ENCODE measurements around the gene NRTN. TPM values are rescaled to one million over a fixed set of nuclear protein-coding genes. Genes with fewer than 3 reads are reported as not detected.

NRTN gene
- total RNA-seq, 1 experiment from 2014 or later = 4.6 TPM

DNA sequence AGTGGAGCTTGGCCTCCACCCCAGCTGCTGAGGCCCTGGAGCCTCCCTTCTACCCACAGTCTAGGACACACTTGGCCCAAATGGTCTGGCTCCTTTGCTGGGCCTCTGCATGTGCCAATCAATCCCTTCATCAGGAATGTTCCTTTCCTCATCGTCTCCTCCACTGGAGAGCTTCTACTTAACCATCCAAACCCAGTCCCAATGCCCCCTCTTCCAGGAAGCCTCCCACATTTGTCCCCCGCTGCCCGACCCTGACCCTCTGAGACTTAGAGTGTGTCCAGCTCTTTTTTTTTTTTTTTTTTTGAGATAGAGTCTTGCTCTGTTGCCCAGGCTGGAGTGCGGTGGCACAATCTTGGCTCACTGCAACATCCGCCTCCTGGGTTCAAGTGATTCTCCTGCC, 16.4 kb upstream of the NRTN start:
- H2BK12ac ChIP-seq (ENCODE audit: insufficient read length, low read depth, low read length) = no peak overlapping the region
- no peak overlapping the region for H2BK120ac ChIP-seq (ENCODE audit: low read depth, low read length, poor library complexity, severe bottlenecking)
- DNase-seq = no peak
- WGBS (ENCODE audit: extremely low coverage, insufficient read length, low lambda C conversion rate) = no CpG with 5 or more reads among the region's 5 CpGs
- no peak overlapping the region for H3K14ac ChIP-seq (ENCODE audit: insufficient read depth, low read length)
- no peak overlapping the region for H2BK5ac ChIP-seq (ENCODE audit: insufficient read length, low read length)
- no peak overlapping the region for H3K56ac ChIP-seq (ENCODE audit: insufficient read length, low read depth, low read length)
- Mint-ChIP-seq H3K4me1 (peaks cover 0 to 8% of the 10 kb centered on the region in 2 experiments; a peak in 3 of 4 replicates), H3K27ac (no peak overlapping the region), H3K4me3 (peak overlapping the region in 1 of 2 experiments; percentile 36; a peak in 1 of 5 replicates), H3K36me3 (ENCODE audit: insufficient read depth in 1 of 3, low read depth in 3 of 3) (peaks cover 25 to 45% (median 43%) of the 10 kb centered on the region in 3 experiments), H3K9me3 (no peaks in the 10 kb centered on the region; a peak in 2 of 5 replicates), H3K27me3 (ENCODE audit: low read depth) (no peaks in the 10 kb centered on the region; the same call in 1 of the 2 replicates)
- no peak overlapping the region for H2AFZ ChIP-seq (ENCODE audit: low read length)
- no peaks in the 10 kb centered on the region for H3K27me3 ChIP-seq (ENCODE audit: insufficient read depth, low read length)
- H4K5ac ChIP-seq (ENCODE audit: insufficient read length, low read depth, low read length) = no peak overlapping the region
- no peak overlapping the region for H2AK5ac ChIP-seq (ENCODE audit: insufficient read length, low read length)
- H3T11ph ChIP-seq (ENCODE audit: low read length) = no peak overlapping the region
- no peak overlapping the region for H3K18ac ChIP-seq (ENCODE audit: insufficient read length, low read depth, low read length)
- no peak overlapping the region for H2BK20ac ChIP-seq (ENCODE audit: low read depth, low read length, poor library complexity, severe bottlenecking)
- no peaks in the 10 kb centered on the region for H3K79me1 ChIP-seq (ENCODE audit: insufficient read depth, low read depth, low read length, poor library complexity, severe bottlenecking)
- no peak overlapping the region for H3K27ac ChIP-seq (ENCODE audit: insufficient read length, low read depth, low read length)
- H4K20me1 ChIP-seq (ENCODE audit: control insufficient read depth, insufficient read depth, insufficient read length) = no peaks in the 10 kb centered on the region
- H2BK15ac ChIP-seq (ENCODE audit: low read depth, low read length) = no peak overlapping the region
- no peak overlapping the region for H4K91ac ChIP-seq (ENCODE audit: insufficient read length, low read depth, low read length)
- no peaks in the 10 kb centered on the region for H3K79me2 ChIP-seq (ENCODE audit: insufficient read depth, low read length)
- H3K4me2 ChIP-seq (ENCODE audit: insufficient read depth, insufficient read length, low read length) = no peak overlapping the region
- H3K23ac ChIP-seq (ENCODE audit: insufficient read length, low read depth, low read length) = no peak overlapping the region
- H3K9ac ChIP-seq (ENCODE audit: extremely low read depth, insufficient read length, low read length) = no peak overlapping the region
- H3K4me1 ChIP-seq (ENCODE audit: insufficient read depth, low read length) = no peaks in the 10 kb centered on the region
- no peaks in the 10 kb centered on the region for H3K23me2 ChIP-seq (ENCODE audit: insufficient read length, low read depth, low read length, poor library complexity, severe bottlenecking)
- no peak overlapping the region for H3K4ac ChIP-seq (ENCODE audit: low read depth, low read length)
- no peaks in the 10 kb centered on the region for H3K9me3 ChIP-seq (ENCODE audit: control insufficient read depth, low read depth, low read length)
- TF ChIP-seq, protein P1, sequence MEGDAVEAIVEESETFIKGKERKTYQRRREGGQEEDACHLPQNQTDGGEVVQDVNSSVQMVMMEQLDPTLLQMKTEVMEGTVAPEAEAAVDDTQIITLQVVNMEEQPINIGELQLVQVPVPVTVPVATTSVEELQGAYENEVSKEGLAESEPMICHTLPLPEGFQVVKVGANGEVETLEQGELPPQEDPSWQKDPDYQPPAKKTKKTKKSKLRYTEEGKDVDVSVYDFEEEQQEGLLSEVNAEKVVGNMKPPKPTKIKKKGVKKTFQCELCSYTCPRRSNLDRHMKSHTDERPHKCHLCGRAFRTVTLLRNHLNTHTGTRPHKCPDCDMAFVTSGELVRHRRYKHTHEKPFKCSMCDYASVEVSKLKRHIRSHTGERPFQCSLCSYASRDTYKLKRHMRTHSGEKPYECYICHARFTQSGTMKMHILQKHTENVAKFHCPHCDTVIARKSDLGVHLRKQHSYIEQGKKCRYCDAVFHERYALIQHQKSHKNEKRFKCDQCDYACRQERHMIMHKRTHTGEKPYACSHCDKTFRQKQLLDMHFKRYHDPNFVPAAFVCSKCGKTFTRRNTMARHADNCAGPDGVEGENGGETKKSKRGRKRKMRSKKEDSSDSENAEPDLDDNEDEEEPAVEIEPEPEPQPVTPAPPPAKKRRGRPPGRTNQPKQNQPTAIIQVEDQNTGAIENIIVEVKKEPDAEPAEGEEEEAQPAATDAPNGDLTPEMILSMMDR (conservative IDR thresholded peaks at IDR 0.05) = no peak
- no peak overlapping the region for H4K8ac ChIP-seq (replicated peaks; ENCODE audit: insufficient read length, low read depth, low read length)

Data from H9 (cell line).